Amniotic stem cell (primary cell): ENCODE data around the gene MMAB.

Source experiments
- DNase-seq: peaks from one replicate; lab custom pipeline; 2025; lab: John Stamatoyannopoulos, UW

The MMAB gene

GRCh38 chr12:109538191-109538863 is 35.0 kb downstream of the MMAB start:
- DNase-seq = no peak

DNA sequence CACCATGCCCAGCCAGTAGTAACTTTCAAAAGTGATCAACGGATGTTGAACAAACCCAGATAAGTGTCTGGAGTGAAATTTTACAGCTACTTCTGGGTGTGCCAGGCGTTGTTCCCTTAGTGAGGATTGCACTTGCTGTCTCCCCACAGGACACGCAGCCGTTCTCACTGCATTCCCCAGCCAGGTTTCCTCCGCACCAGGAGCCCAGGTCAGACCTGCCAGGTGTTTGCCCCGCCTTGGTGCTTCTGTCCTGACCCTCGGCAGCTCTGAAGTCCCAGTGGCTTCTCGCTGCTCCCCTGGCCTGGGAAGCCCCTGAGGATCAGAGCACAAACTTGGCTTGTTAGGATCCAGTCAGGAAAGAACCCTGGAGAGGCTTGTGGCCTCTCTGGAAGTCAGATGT is 36.2 kb downstream of the MMAB start:
- DNase-seq = no peak

GRCh38 chr12:109535863-109536250 is 37.4 kb downstream of the MMAB start:
- no peak for DNase-seq

DNA sequence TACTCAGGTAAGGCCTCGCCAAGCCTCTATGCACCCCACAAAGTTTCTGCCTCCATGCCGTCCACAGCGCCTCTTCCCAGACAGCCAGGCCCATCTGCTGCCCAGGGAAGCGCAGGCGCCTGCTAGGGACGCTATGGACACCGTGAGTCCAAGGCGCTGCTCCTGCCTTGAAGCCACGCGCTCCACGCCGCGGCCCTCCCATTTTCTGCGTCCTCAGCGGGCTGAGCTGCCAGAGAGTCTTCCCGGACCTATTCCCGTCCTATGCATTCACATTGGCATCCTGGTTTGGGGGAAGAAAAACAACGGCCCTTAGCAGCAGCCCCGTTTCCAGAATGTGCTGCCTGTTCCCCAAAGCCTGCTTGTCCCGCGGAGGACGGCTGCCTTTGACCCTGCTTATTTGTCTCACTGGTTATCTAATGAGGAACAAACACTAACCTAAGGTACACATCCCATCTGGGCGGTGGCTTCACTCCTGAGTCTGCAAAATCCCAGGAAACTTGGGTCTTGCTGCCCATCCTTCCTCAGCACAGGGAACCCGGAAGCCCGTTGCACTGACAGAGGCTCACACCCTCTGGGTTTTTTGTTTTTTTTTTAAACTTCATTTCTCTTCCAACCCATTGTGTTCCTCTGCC is 38.0 kb downstream of the MMAB start:
- DNase-seq = no peak

DNA sequence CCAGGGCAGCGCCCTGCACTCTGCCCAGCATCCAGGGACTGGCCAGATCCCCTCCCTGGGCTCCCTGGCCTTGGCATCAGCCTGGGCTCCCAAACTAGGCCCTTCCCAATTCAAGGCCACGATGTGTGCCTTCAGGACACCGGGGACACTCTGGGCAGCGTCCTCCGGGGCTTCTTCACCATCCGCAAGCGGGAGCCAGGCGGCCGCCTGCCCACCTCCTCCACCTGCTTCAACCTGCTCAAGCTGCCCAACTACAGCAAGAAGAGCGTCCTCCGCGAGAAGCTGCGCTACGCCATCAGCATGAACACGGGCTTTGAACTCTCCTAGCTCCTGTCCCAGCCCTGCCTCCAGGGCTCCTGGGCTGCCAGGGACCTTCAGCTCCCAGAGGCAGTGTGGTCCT is 38.8 kb downstream of the MMAB start:
- DNase-seq = no peak

DNA sequence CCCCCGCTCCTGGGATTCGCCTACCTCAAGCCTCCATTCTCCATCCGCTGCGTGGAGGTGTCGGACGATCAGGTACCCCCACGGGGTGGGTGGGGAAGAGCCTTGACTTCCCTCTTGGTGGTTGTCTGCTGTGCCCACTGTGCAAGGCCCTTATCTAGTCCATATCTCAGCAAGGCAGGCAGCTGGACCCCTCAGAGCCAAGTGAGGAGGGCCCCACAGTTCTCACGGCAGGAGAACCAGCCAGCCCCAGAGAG is 39.9 kb downstream of the MMAB start:
- no peak for DNase-seq

DNA sequence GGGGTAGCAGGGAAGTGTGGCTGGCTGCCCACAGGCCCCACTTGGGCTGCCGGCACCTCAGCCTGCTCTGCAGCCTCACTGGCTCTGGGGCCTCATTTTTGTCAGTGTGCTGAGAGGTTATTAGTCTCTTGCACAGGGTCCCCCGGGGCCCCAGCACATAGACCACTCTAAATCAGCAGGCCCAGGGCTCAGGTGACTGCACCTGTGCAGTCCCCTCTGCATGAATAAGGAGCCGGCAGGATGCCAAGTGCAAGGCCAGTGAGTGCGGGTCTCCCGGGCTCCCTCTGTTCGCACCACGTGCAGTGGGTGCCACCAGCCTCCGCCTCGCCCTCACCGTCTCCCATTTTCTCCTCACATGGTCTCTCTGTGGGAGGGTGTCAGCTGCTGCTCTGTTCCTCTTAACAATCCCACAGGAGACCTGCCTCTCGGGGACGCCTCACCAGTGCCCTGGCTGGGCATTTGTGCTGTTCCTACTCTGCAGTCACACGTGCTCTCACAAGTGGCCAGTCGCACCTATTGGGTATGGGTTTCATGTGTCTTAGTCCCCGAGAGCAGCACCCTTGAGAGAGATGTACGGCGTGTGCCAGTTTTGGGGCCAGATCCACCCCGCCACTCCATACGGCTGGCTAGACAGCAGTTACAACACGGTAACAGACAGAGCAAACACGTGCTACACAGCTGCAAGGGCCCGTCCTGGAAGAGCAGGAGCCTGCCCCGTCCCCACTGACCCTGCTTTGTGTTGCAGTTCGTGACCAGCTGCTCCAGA is 40.4 kb downstream of the MMAB start:
- no peak for DNase-seq

GRCh38 chr12:109531411-109531810 is 41.9 kb downstream of the MMAB start:
- DNase-seq = no peak

- DNase-seq = no peak
Measured at GRCh38 chr12:109529691-109530640, 43.3 kb downstream of the MMAB start.

DNA sequence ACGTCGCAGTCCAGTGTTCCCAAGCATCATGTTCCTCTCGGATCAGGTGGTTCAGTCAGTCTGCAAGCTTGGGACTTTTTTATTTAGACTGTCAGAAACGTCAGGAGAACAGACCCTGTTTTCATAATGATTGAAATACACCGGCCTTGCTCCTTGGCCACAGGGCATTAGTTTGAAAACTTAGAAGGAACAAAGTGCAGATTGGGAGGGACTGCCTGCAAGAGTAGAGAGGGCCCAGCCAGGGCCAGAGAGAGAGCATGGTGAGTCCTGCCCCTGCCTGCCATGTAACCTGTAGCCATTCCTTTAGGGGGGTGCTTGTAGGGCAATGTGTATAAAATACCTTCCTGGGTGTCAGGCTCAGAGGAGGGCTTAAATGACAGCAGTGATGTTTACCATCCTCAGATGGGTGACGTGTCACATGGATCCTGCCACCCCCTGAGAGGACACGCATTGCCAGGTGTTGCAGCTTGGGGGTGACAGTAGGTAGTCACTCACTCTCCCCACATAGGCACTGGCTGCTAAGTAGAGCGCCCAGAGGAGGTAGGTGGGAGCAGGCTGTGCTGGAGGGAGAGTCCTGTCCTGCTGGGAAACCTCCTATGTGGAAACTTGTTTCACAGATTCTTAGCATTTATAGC is 45.7 kb downstream of the MMAB start:
- no peak for DNase-seq

DNA sequence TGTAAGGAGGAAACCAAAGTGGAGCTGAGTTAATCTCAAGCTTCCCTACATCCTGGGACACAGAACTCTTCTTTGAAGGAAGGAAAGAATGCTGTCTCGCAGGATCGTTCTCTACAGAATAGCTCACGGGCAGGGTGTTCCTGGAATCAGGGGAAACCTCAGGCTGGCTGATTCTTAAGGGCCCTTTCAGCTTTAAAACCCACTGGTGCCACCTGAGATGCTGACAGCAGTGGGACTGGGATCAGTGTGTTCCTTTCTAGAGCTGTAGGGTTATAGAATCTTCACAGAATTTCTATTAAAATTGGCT is 48.1 kb downstream of the MMAB start:
- DNase-seq = no peak

DNA sequence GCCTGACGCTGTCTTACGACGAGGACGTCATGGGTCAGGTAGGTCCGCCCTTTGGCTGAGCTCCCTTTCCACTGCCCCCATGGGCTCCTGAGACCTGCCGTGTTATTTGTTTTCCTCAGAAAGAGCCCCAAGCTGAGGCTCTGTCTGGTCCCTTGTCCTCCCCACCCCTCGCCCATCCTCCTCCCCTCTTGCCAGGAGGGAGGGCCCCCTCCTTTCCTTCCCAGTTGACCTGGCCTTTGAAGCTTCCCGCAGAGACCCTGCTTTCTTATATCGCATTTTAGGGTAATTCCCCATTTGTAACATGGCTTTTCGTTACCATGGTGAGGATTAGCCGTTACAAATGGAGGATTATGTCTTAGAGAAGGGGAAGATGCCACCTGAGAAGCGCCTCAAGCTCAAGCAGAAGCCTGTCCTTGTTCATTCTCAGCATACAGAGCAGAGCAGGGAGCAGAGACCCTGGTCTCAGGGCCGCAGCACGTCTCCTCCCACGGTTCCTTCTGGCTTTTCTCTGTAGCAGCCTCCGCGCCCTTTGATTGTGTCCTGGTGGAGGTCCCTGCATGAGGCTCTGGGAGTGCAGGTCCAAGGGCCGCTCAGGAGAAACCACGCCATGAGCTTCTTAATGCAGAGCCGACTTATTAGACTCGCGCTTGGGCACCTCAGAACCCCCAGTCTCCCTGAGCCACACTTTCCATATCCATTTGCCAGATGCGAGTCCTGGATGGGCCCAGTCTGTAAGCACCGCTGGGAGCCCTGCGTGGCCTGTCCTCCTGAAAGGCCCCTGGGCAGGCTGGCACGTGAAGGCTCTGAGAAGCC is 48.6 kb downstream of the MMAB start:
- DNase-seq = no peak

GRCh38 chr12:109523504-109523903 is 49.8 kb downstream of the MMAB start:
- DNase-seq = no peak

DNA sequence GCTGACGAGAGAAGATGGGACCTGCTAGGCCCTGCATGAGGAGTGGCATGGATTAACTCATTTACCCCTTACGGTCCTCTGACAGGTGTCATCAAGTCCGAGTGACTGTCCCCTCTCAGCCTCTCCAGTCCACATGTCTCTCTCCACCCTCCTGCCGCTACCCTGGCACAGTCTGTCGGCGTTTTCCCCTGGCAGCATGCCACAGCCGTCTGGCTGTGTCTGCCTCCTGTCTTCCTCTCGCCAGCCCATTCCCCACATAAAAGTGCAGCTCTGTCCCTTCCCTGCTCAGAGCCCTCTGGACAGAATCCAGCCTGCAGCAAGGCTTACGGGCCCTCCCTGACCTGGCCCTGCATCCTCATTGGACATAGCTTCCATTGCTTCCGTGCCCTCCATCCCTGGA is 50.2 kb downstream of the MMAB start:
- DNase-seq = no peak

- DNase-seq = no peak
Measured at GRCh38 chr12:109521831-109522230, 51.5 kb downstream of the MMAB start.

- no peak for DNase-seq
Measured at GRCh38 chr12:109519787-109520186, 53.5 kb downstream of the MMAB start.

GRCh38 chr12:109518820-109519665 is 54.3 kb downstream of the MMAB start:
- DNase-seq = peak; percentile 50

DNA sequence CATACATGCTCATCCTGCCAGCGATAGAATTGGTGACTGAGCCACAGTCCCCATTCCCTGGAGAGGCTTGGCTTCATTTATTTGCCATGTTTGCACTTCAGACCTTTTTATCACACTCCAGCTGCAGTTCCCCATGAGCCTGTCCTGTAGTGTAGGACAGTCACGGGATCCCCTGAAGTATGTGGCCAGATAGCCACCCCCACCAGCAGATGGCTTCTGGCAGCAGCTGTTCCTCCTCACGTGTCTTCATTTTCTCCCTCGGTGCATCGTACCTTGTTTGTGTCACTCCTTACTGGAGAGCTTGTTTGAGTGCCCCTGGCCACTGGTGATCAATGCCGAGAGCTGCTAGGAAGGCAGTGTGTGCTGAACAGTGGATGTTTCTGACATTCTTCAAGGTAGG is 55.7 kb downstream of the MMAB start:
- no peak for DNase-seq

- no peak for DNase-seq
Measured at GRCh38 chr12:109513977-109514376, 59.3 kb downstream of the MMAB start.

- DNase-seq = no peak
Measured at GRCh38 chr12:109513051-109513450, 60.3 kb downstream of the MMAB start.
